Ovary (tissue), 3 donors: Measurements from ENCODE around the gene ALK.

Experiments
- CTCF ChIP-seq, 3 donors: fragments of 450-650 bp in 2 of 3; fragments of 200-600 bp in 1 of 3; IDR thresholded peaks; one replicate each; pipeline versions ENCODE4 v1.5.1 to v1.8.0; 2016 to 2022; ENCODE audit warnings: antibody characterized with exemption in 3 of 3, mild to moderate bottlenecking in 1 of 3
- EP300 ChIP-seq: sonication (generic); formaldehyde crosslinking; IDR thresholded peaks from one replicate; pipeline ENCODE4 v1.6.1; 2017; ENCODE audit warnings: antibody characterized with exemption
- POLR2A ChIP-seq: fragments of 450-650 bp; IDR thresholded peaks from one replicate; pipeline ENCODE4 v1.6.1; 2017; ENCODE audit warnings: antibody characterized with exemption, mild to moderate bottlenecking, moderate library complexity
- donor health status: DM: no; HTN: no; CAD: no.

GRCh38 chr2:29323301-29323700 lies 598.1 kb downstream of the ALK start:
- TF ChIP-seq CTCF (IDR thresholded peaks at IDR 0.05) (no peak), POLR2A (no peak), EP300 (no peak)
